PC-9 (cell line): ENCODE data around the gene THSD7B. TPM values are rescaled to one million over a fixed set of nuclear protein-coding genes. Genes with fewer than 3 reads are reported as not detected.

Experiments
- BruUV-seq: library from RNA; stranded (reverse); fragments of 400-500 nt; replicated peaks from 2 replicates; lab custom pipeline; 2021; lab: Mats Ljungman, UMichigan
- CTCF ChIA-PET: fragments of 300-600 bp; sonication (Branson Sonifier 250); formaldehyde crosslinking; loops from one replicate; lab custom pipeline; 2022; ENCODE audit warnings: antibody characterized with exemption; lab: Charles Lee
- POLR2A ChIA-PET: fragments of 300-600 bp; sonication (Branson Sonifier 250); formaldehyde crosslinking; loops from one replicate; lab custom pipeline; 2022; ENCODE audit warnings: antibody characterized with exemption; ENCODE audit not compliant: unreplicated experiment; lab: Charles Lee
- DNase-seq, 2 experiments: peaks; one replicate each; pipeline versions ENCODE4 v3.0.0 to v3.0.0-alpha.2; 2015 to 2022; ENCODE audit warnings: mixed read lengths in 1 of 2
- H2AFZ ChIP-seq: fragments of 200-600 bp; sonication (generic); 2 replicates; pipeline ENCODE4 v1.8.1; 2017; ENCODE audit warnings: antibody characterized with exemption
- H3F3A ChIP-seq: fragments of 200-600 bp; sonication (generic); 2 replicates; pipeline ENCODE4 v1.8.1; 2017; ENCODE audit warnings: antibody characterized with exemption, mild to moderate bottlenecking, low read depth; ENCODE audit not compliant: insufficient read depth
- H3K27ac ChIP-seq: fragments of 200-600 bp; sonication (generic); 2 replicates; pipeline ENCODE4 v1.6.1; 2016; ENCODE audit warnings: mixed run types
- H3K27me3 ChIP-seq: fragments of 200-600 bp; sonication (generic); 2 replicates; pipeline ENCODE4 v1.6.1; 2016; ENCODE audit warnings: low read depth, mixed run types; ENCODE audit not compliant: insufficient read depth
- H3K36me3 ChIP-seq: fragments of 200-600 bp; sonication (generic); 2 replicates; pipeline ENCODE4 v1.6.1; 2016; ENCODE audit warnings: low read depth, mixed run types
- H3K4me1 ChIP-seq: fragments of 200-600 bp; sonication (generic); replicated peaks from 2 replicates; pipeline ENCODE4 v1.6.1; 2016; ENCODE audit warnings: mixed run types; ENCODE audit not compliant: insufficient read depth
- H3K4me2 ChIP-seq: fragments of 200-600 bp; sonication (generic); 2 replicates; pipeline ENCODE4 v1.6.1; 2017; ENCODE audit warnings: mixed run types
- H3K4me3 ChIP-seq: fragments of 200-600 bp; sonication (generic); 2 replicates; pipeline ENCODE4 v1.6.1; 2016; ENCODE audit warnings: mixed run types
- H3K79me2 ChIP-seq: fragments of 200-600 bp; sonication (generic); 2 replicates; pipeline ENCODE4 v1.6.1; 2017; ENCODE audit warnings: low read depth, mixed run types
- H3K9me2 ChIP-seq: fragments of 200-600 bp; sonication (generic); 2 replicates; pipeline ENCODE4 v1.8.1; 2017; ENCODE audit warnings: mild to moderate bottlenecking; ENCODE audit not compliant: insufficient read depth
- H3K9me3 ChIP-seq: fragments of 200-600 bp; sonication (generic); 2 replicates; pipeline ENCODE4 v1.8.1; 2016; ENCODE audit warnings: low read depth; ENCODE audit not compliant: insufficient read depth
- H4K20me1 ChIP-seq: fragments of 200-600 bp; sonication (generic); 2 replicates; pipeline ENCODE4 v1.8.1; 2017; ENCODE audit not compliant: insufficient read depth
- CTCF ChIP-seq: fragments of 200-600 bp; sonication (generic); conservative IDR thresholded peaks from 2 replicates; pipeline ENCODE4 v1.6.1; 2017; ENCODE audit warnings: mixed run types, antibody characterized with exemption, mild to moderate bottlenecking, moderate library complexity
- EZH2 ChIP-seq: fragments of 200-600 bp; sonication (generic); IDR thresholded peaks from 2 replicates; pipeline ENCODE4 v1.8.0; 2017; ENCODE audit warnings: antibody characterized with exemption, low read depth
- intact Hi-C: fragments of 100-400 bp; cut with micrococcal nuclease; formaldehyde crosslinking; loops from one replicate; pipeline ENCODE4 v1.10.0; 2022; ENCODE audit not compliant: unreplicated experiment
- total RNA-seq: library from RNA; stranded (reverse); gene quantifications from 2 replicates; pipeline ENCODE4 v1.2.3, GENCODE V29; 2021

The THSD7B gene
- total RNA-seq, 1 experiment from 2014 or later, result not detected

- Histone ChIP-seq H3K9me2 (no peaks in the 10 kb centered on the region; the same call in none of the 2 replicates), H3K4me3 (no peak overlapping the region), H3K4me2 (no peak overlapping the region), H3K9me3 (no peaks in the 10 kb centered on the region), H2AFZ (no peak overlapping the region), H3K36me3 (no peaks in the 10 kb centered on the region), H3K4me1 (no peaks in the 10 kb centered on the region), H3K27ac (no peak overlapping the region), H3K27me3 (no peaks in the 10 kb centered on the region), H3K79me2 (no peaks in the 10 kb centered on the region), H3F3A (no peaks in the 10 kb centered on the region), H4K20me1 (no peaks in the 10 kb centered on the region)
- TF ChIP-seq CTCF, result no peak
- TF ChIP-seq EZH2, result no peak
- intact Hi-C loops, result no loop called here
- POLR2A ChIA-PET, result no interaction called here
- DNase-seq, result no peak
- no TSS peak for BruUV-seq
- CTCF ChIA-PET, result no interaction called here
Observed at GRCh38 chr2:137348301-137348700, 583.0 kb downstream of the THSD7B start.

- Histone ChIP-seq H3K27ac (no peak overlapping the region), H2AFZ (no peak overlapping the region), H4K20me1 (no peaks in the 10 kb centered on the region), H3K79me2 (no peaks in the 10 kb centered on the region), H3K4me1 (no peaks in the 10 kb centered on the region), H3K27me3 (no peaks in the 10 kb centered on the region), H3K4me2 (no peak overlapping the region), H3K36me3 (no peaks in the 10 kb centered on the region), H3K4me3 (no peak overlapping the region), H3K9me3 (no peaks in the 10 kb centered on the region), H3K9me2 (no peaks in the 10 kb centered on the region; the same call in 1 of the 2 replicates), H3F3A (no peaks in the 10 kb centered on the region)
- no TSS peak for BruUV-seq
- TF ChIP-seq EZH2, result no peak
- intact Hi-C loops, result no loop called here
- CTCF ChIA-PET, result no interaction called here
- POLR2A ChIA-PET, result no interaction called here
- DNase-seq, result no peak
Observed at GRCh38 chr2:137357634-137358033, 592.3 kb downstream of the THSD7B start.

- intact Hi-C loops, result no loop called here
- no peaks in the 10 kb centered on the region for H3K4me1 ChIP-seq
- no peak overlapping the region for H2AFZ ChIP-seq
- ChIA-PET CTCF (no interaction called here), POLR2A (no interaction called here)
- no peak overlapping the region for H3K4me3 ChIP-seq
- no TSS peak for BruUV-seq
- H3K4me2 ChIP-seq, result no peak overlapping the region
- H3F3A ChIP-seq, result no peaks in the 10 kb centered on the region
- H3K27ac ChIP-seq, result no peak overlapping the region
- no peaks in the 10 kb centered on the region for H3K36me3 ChIP-seq
- H3K27me3 ChIP-seq, result no peaks in the 10 kb centered on the region
- H3K9me2 ChIP-seq, result no peaks in the 10 kb centered on the region
- H3K9me3 ChIP-seq, result no peaks in the 10 kb centered on the region
- no peaks in the 10 kb centered on the region for H3K79me2 ChIP-seq
- H4K20me1 ChIP-seq, result no peaks in the 10 kb centered on the region
- no peak for DNase-seq
- TF ChIP-seq EZH2, result no peak
- TF ChIP-seq CTCF, result no peak
Observed at GRCh38 chr2:137367361-137367760, 602.0 kb downstream of the THSD7B start.

- H3K36me3 ChIP-seq, result no peaks in the 10 kb centered on the region
- no peak overlapping the region for H2AFZ ChIP-seq
- H3K9me2 ChIP-seq, result no peaks in the 10 kb centered on the region
- ChIA-PET CTCF (no interaction called here), POLR2A (no interaction called here)
- H3F3A ChIP-seq, result no peaks in the 10 kb centered on the region
- H3K4me1 ChIP-seq, result no peaks in the 10 kb centered on the region
- H3K79me2 ChIP-seq, result no peaks in the 10 kb centered on the region
- DNase-seq, result no peak
- H3K9me3 ChIP-seq, result no peaks in the 10 kb centered on the region
- no peak overlapping the region for H3K4me2 ChIP-seq
- H4K20me1 ChIP-seq, result no peaks in the 10 kb centered on the region
- no peak overlapping the region for H3K4me3 ChIP-seq
- no peak overlapping the region for H3K27ac ChIP-seq
- TF ChIP-seq CTCF, result no peak
- TF ChIP-seq EZH2, result no peak
- intact Hi-C loops, result no loop called here
- no peaks in the 10 kb centered on the region for H3K27me3 ChIP-seq
- BruUV-seq, result no TSS peak
Observed at GRCh38 chr2:137369106-137369505, 603.8 kb downstream of the THSD7B start.
